GM21367 (cell line): ENCODE measurements around the gene UAP1.
"Not testable (repeated sequence)": the region's sequence is repeated elsewhere in the genome, so short reads cannot be mapped to it uniquely, and the experiment has no call there.

Source experiments
- ATAC-seq: cut with Tn5 transposase; IDR thresholded peaks from one replicate; pipeline ENCODE4 v1.9.1; 2021; ENCODE audit not compliant: unreplicated experiment

The UAP1 gene

DNA sequence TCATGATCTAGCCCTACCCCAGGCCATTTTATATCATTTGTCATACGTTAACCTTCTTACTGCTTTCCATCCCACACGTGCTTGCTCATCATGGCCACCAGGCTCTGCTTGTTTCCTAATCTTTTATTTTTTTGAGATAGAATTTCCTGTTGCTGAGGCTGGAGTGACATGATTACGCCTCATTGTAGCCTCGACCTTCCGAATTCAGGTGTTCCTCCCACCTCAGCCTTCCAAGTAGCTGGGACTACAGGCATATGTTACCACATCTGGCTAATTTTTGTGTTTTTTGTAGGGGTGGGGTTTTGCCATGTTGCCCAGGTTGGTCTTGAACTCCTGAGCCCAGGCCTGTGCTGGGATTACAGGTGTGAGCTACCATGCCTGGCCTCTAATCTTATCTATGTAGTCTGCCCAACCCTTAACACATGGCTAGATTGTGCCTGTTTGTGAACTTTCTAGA is 3.3 kb downstream of the UAP1 start:
- no peak for ATAC-seq

DNA sequence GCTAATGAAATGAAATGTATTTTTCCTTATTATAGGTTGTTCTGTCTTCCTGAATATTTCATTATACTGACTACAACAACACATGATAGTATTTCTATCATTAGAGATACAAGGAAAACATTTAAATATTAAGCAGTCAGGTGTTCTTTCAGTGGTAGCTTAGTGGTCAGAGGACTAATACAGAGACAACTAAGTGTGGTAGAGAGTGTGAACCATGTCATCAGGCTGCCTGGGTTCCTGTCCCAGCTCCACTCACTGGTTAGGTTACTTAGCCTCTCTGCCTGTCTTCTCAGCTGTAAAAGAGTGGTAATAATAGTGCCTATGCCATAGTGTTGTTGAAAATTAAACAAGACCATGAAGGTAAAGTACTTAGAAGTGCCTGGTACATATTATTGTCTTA is 3.9 kb downstream of the UAP1 start:
- ATAC-seq: no peak

DNA sequence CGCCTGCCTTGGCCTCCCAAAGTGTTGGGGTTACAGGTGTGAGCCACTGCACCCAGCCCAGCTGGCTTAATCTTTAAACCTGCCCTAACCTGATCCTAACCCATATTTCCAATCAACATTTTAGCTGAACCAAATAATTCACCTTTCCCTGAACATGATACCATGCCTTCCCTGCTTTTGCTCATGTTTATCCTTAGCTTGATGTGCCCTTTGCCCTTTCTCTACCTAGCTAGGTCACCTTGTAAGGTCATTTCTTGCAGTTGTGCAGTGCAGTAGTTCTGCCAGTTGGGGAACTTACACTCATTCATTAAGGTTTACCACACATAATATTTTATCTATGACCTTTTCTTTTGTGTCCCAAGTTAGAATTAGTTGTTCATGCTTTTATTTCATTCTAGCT is 5.3 kb downstream of the UAP1 start:
- no peak for ATAC-seq

GRCh38 chr1:162568802-162569201 is 7.3 kb downstream of the UAP1 start:
- ATAC-seq: no peak

- no peak for ATAC-seq
Observed at GRCh38 chr1:162570718-162571117, 9.2 kb downstream of the UAP1 start.

DNA sequence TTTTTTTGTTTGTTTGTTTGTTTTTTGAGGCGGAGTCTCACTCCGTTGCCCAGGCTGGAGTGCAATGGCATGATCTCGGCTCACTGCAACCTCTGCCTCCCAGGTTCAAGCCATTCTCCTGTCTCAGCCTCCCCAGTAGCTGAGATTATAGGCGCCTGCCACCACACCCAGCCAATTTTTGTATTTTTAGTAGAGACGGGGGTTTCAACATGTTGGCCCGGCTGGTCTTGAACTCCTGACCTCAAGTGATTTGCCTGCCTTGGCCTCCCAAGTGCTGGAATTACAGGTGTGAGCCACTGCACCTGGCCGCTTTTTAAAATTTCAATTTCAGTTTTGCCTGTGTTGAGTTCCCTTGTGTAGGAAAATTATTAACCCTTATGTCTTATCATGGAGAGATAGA is 9.6 kb downstream of the UAP1 start:
- not testable (repeated sequence) for ATAC-seq

DNA sequence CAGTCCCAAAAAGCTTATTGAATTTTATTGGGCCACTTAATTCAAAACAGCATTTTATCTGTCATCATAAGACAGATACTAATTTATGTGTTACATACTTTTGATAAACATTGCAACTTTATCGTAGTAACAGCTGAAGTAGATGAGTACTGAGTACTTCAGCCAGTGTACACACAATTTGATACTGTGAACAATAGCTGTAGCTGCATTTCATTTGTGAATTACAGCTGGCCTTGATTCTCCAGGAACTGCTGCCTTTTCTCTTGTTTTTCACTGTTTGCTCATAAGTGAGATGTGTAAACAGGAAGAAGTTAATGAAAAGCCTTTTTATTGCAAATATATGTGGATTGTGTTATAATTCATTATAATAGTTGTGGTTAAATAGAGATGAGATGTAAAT is 10.2 kb downstream of the UAP1 start:
- no peak for ATAC-seq

DNA sequence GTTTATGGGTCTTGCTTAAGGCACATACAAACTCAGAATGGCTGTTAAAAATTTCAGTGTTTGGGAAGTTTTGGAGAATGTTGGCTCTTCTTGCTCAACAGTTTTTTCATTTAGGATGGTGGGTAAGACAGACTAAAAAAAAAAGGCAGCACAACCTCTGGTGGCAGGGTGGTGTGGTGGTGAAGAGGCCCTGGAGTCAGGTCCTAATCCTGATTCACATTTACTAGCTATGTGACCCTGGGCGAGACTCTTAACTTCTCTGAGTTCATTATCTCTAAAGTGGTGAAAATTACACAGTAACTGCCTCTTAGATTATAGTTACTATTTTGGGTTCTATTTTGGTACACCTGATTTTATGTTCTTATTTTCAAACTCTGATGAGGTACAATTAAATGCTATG is 11.6 kb downstream of the UAP1 start:
- no peak for ATAC-seq

DNA sequence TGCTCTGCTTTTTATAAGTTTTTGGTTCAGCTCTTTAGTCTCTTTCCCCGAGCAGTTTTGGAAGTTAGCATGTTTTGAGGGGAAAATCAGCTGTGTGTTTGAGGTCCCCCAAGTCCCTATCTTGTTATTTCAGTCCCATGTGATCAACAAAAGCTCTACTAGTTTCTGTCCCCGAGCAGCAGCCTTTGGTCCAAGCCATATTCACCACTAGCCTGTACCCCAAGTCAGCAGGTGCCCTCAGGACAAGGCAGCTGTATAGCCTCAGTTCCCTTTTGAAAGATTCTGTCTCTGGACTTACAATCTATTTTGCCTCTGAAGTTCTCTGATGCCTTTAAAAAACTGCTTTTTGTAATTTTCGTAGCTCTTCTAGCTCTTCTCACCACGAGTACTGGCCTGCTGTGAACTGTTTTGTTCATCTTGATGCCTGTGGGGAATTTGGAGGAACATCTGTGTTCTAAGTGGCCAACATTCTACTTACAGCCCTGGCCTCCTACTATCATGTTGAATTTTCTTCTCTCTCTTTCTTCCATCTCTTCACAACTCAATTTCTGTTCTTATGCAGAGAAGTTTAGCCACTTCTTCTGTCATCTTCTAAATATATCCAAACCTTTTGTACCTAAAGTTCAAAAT is 16.7 kb downstream of the UAP1 start:
- no peak for ATAC-seq

GRCh38 chr1:162578936-162579335 is 17.4 kb downstream of the UAP1 start:
- ATAC-seq: no peak

DNA sequence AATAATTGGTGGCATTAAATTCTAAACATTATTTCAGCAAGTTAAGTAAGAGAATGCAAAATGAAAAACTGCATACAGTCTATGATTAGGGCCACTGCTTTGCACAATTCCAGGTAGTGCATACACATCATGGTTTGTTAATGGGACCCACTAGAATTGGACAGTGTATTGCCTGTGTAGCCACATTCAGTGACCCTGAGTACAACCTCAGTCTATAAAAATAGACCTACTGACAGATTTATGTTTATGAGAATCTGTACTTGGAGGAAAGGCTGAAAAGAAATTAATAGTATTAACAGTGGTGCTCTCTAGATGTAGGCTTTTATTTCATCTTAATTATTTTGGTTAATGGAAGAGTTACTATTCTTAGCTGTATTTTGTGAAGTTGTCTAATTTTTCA is 18.8 kb downstream of the UAP1 start:
- no peak for ATAC-seq

DNA sequence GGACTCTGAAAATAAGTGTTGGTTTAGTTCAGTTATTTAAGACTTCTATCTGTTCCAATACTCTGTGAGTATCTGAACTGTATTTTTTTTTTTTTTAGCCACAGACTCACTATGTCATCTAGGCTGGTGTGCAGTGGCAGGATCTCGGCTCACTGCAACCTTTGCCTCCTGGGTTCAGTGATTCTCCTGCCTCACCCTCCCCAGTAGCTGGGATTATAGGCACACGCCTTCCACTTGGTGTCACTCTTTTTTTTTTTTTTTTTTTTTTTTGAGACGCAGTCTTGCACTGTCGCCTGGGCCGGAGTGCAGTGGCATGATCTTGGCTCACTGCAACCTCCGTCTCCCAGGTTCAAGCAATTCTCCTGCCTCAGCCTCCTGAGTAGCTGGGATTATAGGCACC is 21.4 kb downstream of the UAP1 start:
- ATAC-seq: not testable (repeated sequence)

DNA sequence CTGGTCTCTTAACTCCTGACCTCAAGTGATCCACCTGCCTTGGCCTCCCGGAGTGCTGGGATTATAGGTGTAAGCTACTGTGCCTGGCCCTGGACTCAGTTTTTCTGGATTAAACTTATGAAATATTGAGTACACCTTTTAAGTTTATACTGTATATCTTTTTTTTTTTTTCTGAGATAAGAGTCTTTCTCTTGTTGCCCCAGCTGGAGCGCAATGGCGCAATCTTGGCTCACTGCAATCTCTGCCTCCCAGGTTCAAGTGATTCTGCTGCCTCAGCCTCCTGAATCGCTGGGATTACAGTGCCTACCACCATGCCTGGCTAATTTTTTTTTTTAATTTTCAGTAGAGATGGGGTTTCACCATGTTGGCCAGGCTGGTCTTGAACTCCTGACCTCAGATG is 23.6 kb downstream of the UAP1 start:
- ATAC-seq: not testable (repeated sequence)

GRCh38 chr1:162587347-162587746 is 25.8 kb downstream of the UAP1 start:
- ATAC-seq: no peak

GRCh38 chr1:162587761-162588260 is 26.3 kb downstream of the UAP1 start:
- ATAC-seq: no peak

DNA sequence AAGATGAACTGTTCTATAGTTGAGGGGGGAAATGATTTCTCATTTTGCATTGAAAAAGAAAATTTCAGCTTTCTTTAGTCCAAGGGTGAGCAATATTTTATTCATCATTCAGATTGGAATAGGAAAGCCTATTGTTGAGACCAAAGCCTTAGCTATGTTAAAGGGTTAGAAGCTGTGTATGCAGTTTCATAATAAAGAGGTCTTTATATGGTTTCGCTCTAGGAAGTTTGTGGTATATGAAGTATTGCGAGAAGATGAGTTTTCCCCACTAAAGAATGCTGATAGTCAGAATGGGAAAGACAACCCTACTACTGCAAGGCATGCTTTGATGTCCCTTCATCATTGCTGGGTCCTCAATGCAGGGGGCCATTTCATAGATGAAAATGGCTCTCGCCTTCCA is 28.6 kb downstream of the UAP1 start:
- no peak for ATAC-seq

DNA sequence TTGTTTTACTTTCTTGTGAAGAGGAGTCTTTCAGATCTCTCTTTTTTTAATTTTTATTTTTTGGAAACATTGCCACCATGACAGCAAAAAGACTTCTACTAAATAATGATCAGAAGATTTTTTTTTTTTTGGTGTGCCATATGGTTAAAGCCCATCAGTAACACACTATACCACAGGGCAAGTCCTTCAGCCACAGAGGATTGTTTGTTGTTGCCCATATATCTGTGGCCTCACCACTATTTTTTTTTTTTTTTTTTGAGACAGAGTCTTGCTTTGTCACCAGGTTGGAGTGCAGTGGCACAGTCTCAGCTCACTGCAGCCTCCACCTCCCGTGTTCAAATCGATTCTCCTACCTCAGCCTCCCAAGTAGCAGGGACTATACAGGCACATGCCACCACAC is 29.2 kb downstream of the UAP1 start:
- no peak for ATAC-seq

DNA sequence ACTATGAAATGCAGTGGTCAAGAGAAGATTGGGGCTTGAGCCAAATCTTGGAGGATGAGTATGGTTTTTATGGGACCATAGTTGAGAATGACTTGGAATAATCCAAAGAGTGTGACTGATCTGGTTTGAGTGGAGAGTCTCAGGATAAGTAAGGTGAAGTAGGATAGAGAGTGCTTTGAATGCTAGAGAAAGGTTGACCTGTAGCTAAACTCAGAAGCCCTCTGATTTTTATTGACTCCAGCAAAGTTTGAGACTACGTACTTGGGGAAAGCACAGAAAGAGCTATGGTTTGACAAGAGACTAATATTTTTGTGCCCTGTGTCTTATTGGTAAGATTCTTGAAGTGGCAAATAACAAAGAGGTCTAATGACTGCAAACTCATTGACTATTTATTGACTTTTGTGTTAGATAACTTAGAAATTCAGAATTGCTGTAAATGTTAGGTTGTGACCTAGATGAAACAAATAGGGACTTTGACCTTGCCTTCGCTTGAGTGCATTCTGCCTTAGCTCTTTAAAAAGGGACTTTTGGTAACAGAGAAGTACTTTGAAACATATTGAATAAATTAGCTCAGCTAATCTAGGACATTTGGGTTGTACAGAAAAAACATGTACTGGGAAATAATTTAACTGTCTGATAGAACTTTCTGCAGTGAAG is 35.1 kb downstream of the UAP1 start:
- ATAC-seq: no peak

- no peak for ATAC-seq
Observed at GRCh38 chr1:162599451-162599850, 37.9 kb downstream of the UAP1 start.

- ATAC-seq: not testable (repeated sequence)
Observed at GRCh38 chr1:162603117-162603516, 41.6 kb downstream of the UAP1 start.

- ATAC-seq: no peak
Observed at GRCh38 chr1:162605225-162605927, 43.9 kb downstream of the UAP1 start.

DNA sequence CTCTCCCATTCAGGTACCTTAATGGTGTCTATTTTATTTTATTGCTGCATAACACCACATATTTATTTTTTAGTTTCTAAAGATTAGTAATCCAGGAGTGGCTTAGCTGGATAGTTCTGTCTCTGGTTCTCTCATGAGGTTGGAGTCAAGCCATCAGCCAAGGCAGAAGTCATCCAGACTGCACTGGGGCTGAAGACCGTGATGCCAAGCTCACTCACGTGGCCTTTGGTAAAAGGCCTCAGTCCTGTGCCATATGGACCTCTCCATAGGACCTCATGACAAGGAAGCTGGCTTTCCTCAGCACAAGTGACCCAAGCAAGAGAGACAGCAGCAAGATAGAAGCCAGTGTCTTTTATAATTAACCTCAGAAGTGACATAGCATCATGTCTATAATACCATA is 47.8 kb downstream of the UAP1 start:
- ATAC-seq: no peak
